ENCODE data around the gene VAMP8. TPM values are rescaled to one million over a fixed set of nuclear protein-coding genes. Genes with fewer than 3 reads are reported as not detected.

The VAMP8 gene
- polyA plus RNA-seq, 3 donors: 260 to 761 (median 623) TPM

DNA sequence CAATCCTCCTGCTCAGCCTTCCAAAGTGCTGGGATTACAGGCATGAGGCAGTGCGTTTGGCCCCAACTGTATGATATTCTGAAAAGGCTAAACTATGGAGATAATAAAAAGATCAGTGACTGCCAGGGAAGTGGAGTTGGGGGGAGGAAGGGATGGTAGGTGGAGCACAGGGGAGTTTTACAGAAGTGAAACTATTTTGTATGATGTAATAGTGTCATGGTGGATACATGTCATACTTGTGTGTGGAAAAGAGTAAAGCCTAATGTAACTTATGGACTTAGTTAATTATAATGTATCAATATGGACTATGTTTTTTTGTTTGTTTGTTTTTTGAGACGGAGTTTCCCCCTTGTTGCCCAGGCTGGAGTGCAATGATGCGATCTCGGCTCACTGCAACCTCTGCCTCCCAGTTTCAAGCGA, 13.2 kb upstream of the VAMP8 start:
- DNase-seq: peak; percentile 79 to 90 (median 85)
- Mint-ChIP-seq H3K27me3 (ENCODE audit: low read depth in 3 of 3) (no peaks in the 10 kb centered on the region), H3K9me3 (peaks cover 0 to 2% (median 0%) of the 10 kb centered on the region in 7 donors), H3K36me3 (peaks cover 0 to 4% of the 10 kb centered on the region in 2 donors), H3K4me1 (peaks cover 43% of the 10 kb centered on the region), H3K27ac (peak overlapping the region; percentile 87 to 96 (median 92)), H3K4me3 (peak overlapping the region in 1 of 2 donors; percentile 57)
- H3K27me3 ChIP-seq (ENCODE audit: control insufficient read depth in 2 of 2, insufficient read depth in 2 of 2, low read length in 2 of 2): no peaks in the 10 kb centered on the region
- peak overlapping the region in 1 of 3 experiments; percentile 52 for H3K4me3 ChIP-seq (replicated peaks in 1 of 3; ENCODE audit: low read depth in 2 of 3, low read length in 3 of 3)
- WGBS (ENCODE audit: insufficient coverage): 67% methylated on average over 4 of the region's 5 CpGs
- intact Hi-C loops (cut with micrococcal nuclease): loop anchor here in 1 of 2 donors (5.0 kb wide), 1 partner anchor 38 kb away; the partner anchor contains the start of gene TMEM150A
- no peak overlapping the region for H3K9ac ChIP-seq (ENCODE audit: insufficient read depth, low read length, poor library complexity, severe bottlenecking)
- peaks cover 0 to under 1% of the 10 kb centered on the region in 2 donors for H3K36me3 ChIP-seq (replicated peaks in 1 of 2; ENCODE audit: control insufficient read depth in 1 of 2, insufficient read depth in 2 of 2, low read length in 2 of 2)
- H3K4me1 ChIP-seq (ENCODE audit: control insufficient read depth in 1 of 2, insufficient read depth in 2 of 2, low read length in 2 of 2): peaks cover 44 to 52% of the 10 kb centered on the region in 2 donors
- no peaks in the 10 kb centered on the region for H3K9me3 ChIP-seq (replicated peaks in 1 of 2; ENCODE audit: control insufficient read depth in 1 of 2, insufficient read depth in 1 of 2, low read length in 2 of 2)
- peak overlapping the region; percentile 72 for H3K4me2 ChIP-seq (replicated peaks; ENCODE audit: extremely low read depth, low read length, poor library complexity, severe bottlenecking)
- H3K27ac ChIP-seq (ENCODE audit: low read depth in 1 of 2, low read length in 2 of 2): peak overlapping the region; percentile 63 to 78
- peak overlapping the region; percentile 36 for H2AFZ ChIP-seq (ENCODE audit: insufficient read depth, low read depth, low read length, poor library complexity, severe bottlenecking)
- no peaks in the 10 kb centered on the region for H4K20me1 ChIP-seq (ENCODE audit: insufficient read depth, low read length)
- TF ChIP-seq, protein P1, sequence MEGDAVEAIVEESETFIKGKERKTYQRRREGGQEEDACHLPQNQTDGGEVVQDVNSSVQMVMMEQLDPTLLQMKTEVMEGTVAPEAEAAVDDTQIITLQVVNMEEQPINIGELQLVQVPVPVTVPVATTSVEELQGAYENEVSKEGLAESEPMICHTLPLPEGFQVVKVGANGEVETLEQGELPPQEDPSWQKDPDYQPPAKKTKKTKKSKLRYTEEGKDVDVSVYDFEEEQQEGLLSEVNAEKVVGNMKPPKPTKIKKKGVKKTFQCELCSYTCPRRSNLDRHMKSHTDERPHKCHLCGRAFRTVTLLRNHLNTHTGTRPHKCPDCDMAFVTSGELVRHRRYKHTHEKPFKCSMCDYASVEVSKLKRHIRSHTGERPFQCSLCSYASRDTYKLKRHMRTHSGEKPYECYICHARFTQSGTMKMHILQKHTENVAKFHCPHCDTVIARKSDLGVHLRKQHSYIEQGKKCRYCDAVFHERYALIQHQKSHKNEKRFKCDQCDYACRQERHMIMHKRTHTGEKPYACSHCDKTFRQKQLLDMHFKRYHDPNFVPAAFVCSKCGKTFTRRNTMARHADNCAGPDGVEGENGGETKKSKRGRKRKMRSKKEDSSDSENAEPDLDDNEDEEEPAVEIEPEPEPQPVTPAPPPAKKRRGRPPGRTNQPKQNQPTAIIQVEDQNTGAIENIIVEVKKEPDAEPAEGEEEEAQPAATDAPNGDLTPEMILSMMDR (IDR thresholded peaks at IDR 0.05): no peak
- H3K79me2 ChIP-seq (ENCODE audit: insufficient read depth, low read length): peaks cover 26% of the 10 kb centered on the region

DNA sequence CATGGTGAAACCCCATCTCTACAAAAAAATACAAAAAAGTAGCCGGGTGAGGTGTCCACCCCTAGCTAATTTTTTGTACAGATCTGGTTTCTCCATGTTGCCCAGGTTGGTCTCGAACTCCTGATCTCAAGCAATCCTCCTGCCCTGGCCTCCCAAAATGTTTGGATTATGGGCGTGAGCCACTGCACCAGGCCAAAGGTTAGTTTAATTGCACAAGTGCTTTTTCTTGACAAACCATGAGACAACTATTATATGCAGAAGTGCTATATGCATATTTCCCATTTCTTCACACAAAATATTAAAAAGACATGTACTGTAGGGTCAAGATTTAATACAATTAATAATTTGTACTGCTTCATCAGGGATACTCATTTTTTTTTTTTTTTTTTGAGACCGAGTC, 11.1 kb upstream of the VAMP8 start:
- no peaks in the 10 kb centered on the region for H3K36me3 Mint-ChIP-seq
- H3K4me3 ChIP-seq (replicated peaks in 1 of 3; ENCODE audit: low read depth in 2 of 3, low read length in 3 of 3): no peak overlapping the region
- H3K9me3 Mint-ChIP-seq: peaks cover 0 to 2% (median 0%) of the 10 kb centered on the region in 7 donors
- DNase-seq: no peak
- H2AFZ ChIP-seq (ENCODE audit: insufficient read depth, low read depth, low read length, poor library complexity, severe bottlenecking): no peak overlapping the region
- no peaks in the 10 kb centered on the region for H3K36me3 ChIP-seq (replicated peaks in 1 of 2; ENCODE audit: control insufficient read depth in 1 of 2, insufficient read depth in 2 of 2, low read length in 2 of 2)
- H3K27ac ChIP-seq (ENCODE audit: low read depth in 1 of 2, low read length in 2 of 2): no peak overlapping the region
- H3K4me1 ChIP-seq (ENCODE audit: control insufficient read depth in 1 of 2, insufficient read depth in 2 of 2, low read length in 2 of 2): peaks cover 32 to 37% of the 10 kb centered on the region in 2 donors
- H3K9me3 ChIP-seq (replicated peaks in 1 of 2; ENCODE audit: control insufficient read depth in 1 of 2, insufficient read depth in 1 of 2, low read length in 2 of 2): no peaks in the 10 kb centered on the region
- no peak overlapping the region for H3K4me3 Mint-ChIP-seq
- peak overlapping the region in 1 of 7 donors; percentile 84 for H3K27ac Mint-ChIP-seq
- intact Hi-C loops (cut with micrococcal nuclease): loop anchor here in 1 of 2 donors (5.0 kb wide), 1 partner anchor 36 kb away; the partner anchor contains the start of gene TMEM150A
- no peaks in the 10 kb centered on the region for H4K20me1 ChIP-seq (ENCODE audit: insufficient read depth, low read length)
- H3K27me3 ChIP-seq (ENCODE audit: control insufficient read depth in 2 of 2, insufficient read depth in 2 of 2, low read length in 2 of 2): no peaks in the 10 kb centered on the region
- H3K9ac ChIP-seq (ENCODE audit: insufficient read depth, low read length, poor library complexity, severe bottlenecking): no peak overlapping the region
- TF ChIP-seq, protein P1 (IDR thresholded peaks at IDR 0.05): no peak
- no peaks in the 10 kb centered on the region for H3K27me3 Mint-ChIP-seq (ENCODE audit: low read depth in 3 of 3)
- H3K79me2 ChIP-seq (ENCODE audit: insufficient read depth, low read length): peaks cover 6% of the 10 kb centered on the region
- peaks cover 26% of the 10 kb centered on the region for H3K4me1 Mint-ChIP-seq
- no CpG with 5 or more reads among the region's 4 CpGs for WGBS (ENCODE audit: insufficient coverage)
- H3K4me2 ChIP-seq (replicated peaks; ENCODE audit: extremely low read depth, low read length, poor library complexity, severe bottlenecking): no peak overlapping the region

Measured in CD14-positive monocyte (primary cell).